Heart left ventricle (tissue), 13 donors: ENCODE results near the gene VAMP1.

ENCODE experiments used
- POLR2A ChIP-seq, 2 donors: fragments of 450-650 bp; IDR thresholded peaks; one replicate each; pipeline ENCODE4 v1.6.1; 2017; ENCODE audit warnings: antibody characterized with exemption in 2 of 2, mild to moderate bottlenecking in 2 of 2, moderate library complexity in 2 of 2
- TF ChIP-seq, protein P1 (sequence below), 12 donors: fragments of 200-600 bp; sonication (generic) in 4 of 12; IDR thresholded peaks; one replicate each; pipeline versions ENCODE4 v1.5.0 to v1.8.0; 2018 to 2022; ENCODE audit warnings: antibody characterized with exemption in 12 of 12, mild to moderate bottlenecking in 5 of 12
- donor health status: ischemic (EF 13 %, LVEDD 7.1; RV severe dilation, severe dysfunction).
- donor health status: DM: no; HTN: yes; CAD: no.
- donor health status: DM: no; HTN: no; CAD: no.
- donor health status: ischemic (EF 25% LVEDD 6.9; RV normal size, moderate dysfunction).
- donor health status: ischemic (EF 25% LVEDD 5.7; RV mildly dilated, moderate dysfunction).
- donor health status: ischemic (EF 35%, LVEDD 5.7; RV mildly dilated, moderate dysfunction).
- donor health status: nonischemic (EF 11% LVEDD 7.7; RV severe dilation, severe dysfunction).
- donor health status: DM: yes; HTN: yes; CAD: no.
- donor health status: PGD.
- donor health status: ischemic (EF 29% LVEDD 5.4; RV normal size, mild dysfunction).
- donor health status: nonischemic (EF 23%, LVEDD 6.1; RV moderate dilation, normal function).

DNA sequence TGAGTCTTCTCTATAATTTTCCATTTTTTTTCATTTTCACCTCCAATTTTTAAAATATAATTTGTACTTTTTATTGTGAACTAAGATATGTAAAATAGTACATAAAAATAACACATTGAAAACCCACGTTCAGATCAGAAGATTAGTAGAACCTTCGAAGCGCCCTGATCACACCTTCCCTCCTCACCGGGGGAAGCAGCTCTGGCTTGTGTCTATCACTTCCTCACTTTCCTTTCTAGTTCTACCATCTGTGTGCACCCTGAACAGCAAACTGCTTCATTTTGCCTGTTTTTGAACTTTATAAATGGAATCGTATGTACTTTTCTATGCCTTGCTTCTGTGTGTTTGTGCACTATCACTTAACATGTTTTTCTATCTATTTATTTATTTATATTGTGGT is 37.5 kb downstream of the VAMP1 start:
- TF ChIP-seq, protein P1, sequence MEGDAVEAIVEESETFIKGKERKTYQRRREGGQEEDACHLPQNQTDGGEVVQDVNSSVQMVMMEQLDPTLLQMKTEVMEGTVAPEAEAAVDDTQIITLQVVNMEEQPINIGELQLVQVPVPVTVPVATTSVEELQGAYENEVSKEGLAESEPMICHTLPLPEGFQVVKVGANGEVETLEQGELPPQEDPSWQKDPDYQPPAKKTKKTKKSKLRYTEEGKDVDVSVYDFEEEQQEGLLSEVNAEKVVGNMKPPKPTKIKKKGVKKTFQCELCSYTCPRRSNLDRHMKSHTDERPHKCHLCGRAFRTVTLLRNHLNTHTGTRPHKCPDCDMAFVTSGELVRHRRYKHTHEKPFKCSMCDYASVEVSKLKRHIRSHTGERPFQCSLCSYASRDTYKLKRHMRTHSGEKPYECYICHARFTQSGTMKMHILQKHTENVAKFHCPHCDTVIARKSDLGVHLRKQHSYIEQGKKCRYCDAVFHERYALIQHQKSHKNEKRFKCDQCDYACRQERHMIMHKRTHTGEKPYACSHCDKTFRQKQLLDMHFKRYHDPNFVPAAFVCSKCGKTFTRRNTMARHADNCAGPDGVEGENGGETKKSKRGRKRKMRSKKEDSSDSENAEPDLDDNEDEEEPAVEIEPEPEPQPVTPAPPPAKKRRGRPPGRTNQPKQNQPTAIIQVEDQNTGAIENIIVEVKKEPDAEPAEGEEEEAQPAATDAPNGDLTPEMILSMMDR (IDR thresholded peaks at IDR 0.05): no peak
- no peak for TF ChIP-seq POLR2A (IDR thresholded peaks at IDR 0.05)
